Cardiac muscle cell (in vitro differentiated cells and primary cell): ENCODE data around the gene TXNDC5. TPM values are rescaled to one million over a fixed set of nuclear protein-coding genes. Genes with fewer than 3 reads are reported as not detected.

Source experiments
- DNase-seq, 2 donors: peaks; one replicate each; pipeline versions ENCODE4 v3.0.0 to v3.0.0-alpha.2; 2010 to 2017; ENCODE audit warnings: low read depth in 1 of 2, low spot score in 1 of 2
- H3K27ac ChIP-seq: fragments of 200-600 bp; sonication (generic); 2 replicates; pipeline ENCODE4 v1.5.1; 2016
- H3K27me3 ChIP-seq: fragments of 200-600 bp; sonication (generic); 2 replicates; pipeline ENCODE4 v1.6.0; 2016; ENCODE audit warnings: control low read depth
- H3K36me3 ChIP-seq: fragments of 200-600 bp; sonication (generic); 2 replicates; pipeline ENCODE4 v1.5.1; 2016; ENCODE audit warnings: control low read depth
- H3K4me1 ChIP-seq: fragments of 200-600 bp; sonication (generic); 2 replicates; pipeline ENCODE4 v1.8.1; 2017; ENCODE audit warnings: low read depth, mild to moderate bottlenecking, mixed run types
- H3K4me3 ChIP-seq: fragments of 200-600 bp; sonication (generic); 2 replicates; pipeline ENCODE4 v1.5.1; 2016; ENCODE audit warnings: mild to moderate bottlenecking
- H3K9me3 ChIP-seq: fragments of 200-600 bp; sonication (generic); 2 replicates; pipeline ENCODE4 v1.5.1; 2017; ENCODE audit warnings: low read depth, mild to moderate bottlenecking, control low read depth
- CTCF ChIP-seq: IDR thresholded peaks from 2 replicates; pipeline ENCODE4 v1.5.1; 2012; ENCODE audit warnings: low read depth, mild to moderate bottlenecking, low read length
- polyA plus RNA-seq: library from polyadenylated mRNA; unstranded; fragments of >200 nt; fragmentation: Nextera tagmentation; extraction: Ambion mirVana; gene quantifications from 2 replicates; pipeline ENCODE4 v1.2.1, GENCODE V29; 2016
- total RNA-seq: library from RNA; depleted of rRNA; stranded (reverse); fragments of >200 nt; gene quantifications from 2 replicates; pipeline ENCODE4 v1.2.3, GENCODE V29; 2016

Gene TXNDC5
- total and polyA plus RNA-seq, 2 experiments from 2014 or later, result 73.1 to 111 TPM

- Histone ChIP-seq H3K4me1 (no peaks in the 10 kb centered on the region), H3K4me3 (no peak overlapping the region), H3K9me3 (no peaks in the 10 kb centered on the region), H3K27ac (no peak overlapping the region), H3K36me3 (no peaks in the 10 kb centered on the region), H3K27me3 (no peaks in the 10 kb centered on the region)
- no peak for TF ChIP-seq CTCF
- DNase-seq, result peak in 1 of 2 donors; percentile 76
Measured at GRCh38 chr6:7841781-7842468, 68.7 kb downstream of the TXNDC5 start.

- no peaks in the 10 kb centered on the region for H3K27me3 ChIP-seq
- no peak overlapping the region for H3K4me3 ChIP-seq
- TF ChIP-seq CTCF, result no peak
- no peaks in the 10 kb centered on the region for H3K36me3 ChIP-seq
- no peaks in the 10 kb centered on the region for H3K4me1 ChIP-seq
- DNase-seq, result no peak
- H3K27ac ChIP-seq, result no peak overlapping the region
- no peaks in the 10 kb centered on the region for H3K9me3 ChIP-seq
Measured at GRCh38 chr6:7836371-7837026, 74.1 kb downstream of the TXNDC5 start.

- H3K27ac ChIP-seq, result no peak overlapping the region
- no peaks in the 10 kb centered on the region for H3K36me3 ChIP-seq
- H3K27me3 ChIP-seq, result no peaks in the 10 kb centered on the region
- no peak for TF ChIP-seq CTCF
- no peak overlapping the region for H3K4me3 ChIP-seq
- peak in 1 of 2 donors; percentile 31 for DNase-seq
- no peaks in the 10 kb centered on the region for H3K4me1 ChIP-seq
- no peaks in the 10 kb centered on the region for H3K9me3 ChIP-seq
Measured at GRCh38 chr6:7833751-7834070, 76.9 kb downstream of the TXNDC5 start.

GRCh38 chr6:7832904-7833750, 77.5 kb downstream of the TXNDC5 start:
- Histone ChIP-seq H3K9me3 (no peaks in the 10 kb centered on the region), H3K4me3 (no peak overlapping the region), H3K36me3 (no peaks in the 10 kb centered on the region), H3K27ac (no peak overlapping the region), H3K27me3 (no peaks in the 10 kb centered on the region), H3K4me1 (no peaks in the 10 kb centered on the region)
- TF ChIP-seq CTCF, result no peak
- no peak for DNase-seq

Other genes with a start within 250 kb of the TXNDC5 start
- 0.74 TPM in 1 of 2 replicates, not detected in the other for gene BMP6, start 184.7 kb downstream of the TXNDC5 start, total RNA-seq
- gene BMP6, start 184.7 kb downstream of the TXNDC5 start, polyA plus RNA-seq, result not detected in 2 replicates
- gene BLOC1S5, start 153.6 kb upstream of the TXNDC5 start, total RNA-seq, result 10.2 and 12.0 TPM in 2 replicates
- gene BLOC1S5, start 153.6 kb upstream of the TXNDC5 start, polyA plus RNA-seq, result 10.8 and 14.9 TPM in 2 replicates
- 11.5 and 55.8 TPM in 2 replicates for gene EEF1E1, start 191.8 kb upstream of the TXNDC5 start, total RNA-seq
- gene EEF1E1, start 191.8 kb upstream of the TXNDC5 start, polyA plus RNA-seq, result 62.9 and 87.8 TPM in 2 replicates